Pancreas (tissue), 10 donors: ENCODE results near the gene ZBTB16. TPM values are rescaled to one million over a fixed set of nuclear protein-coding genes. Genes with fewer than 3 reads are reported as not detected.
A peak's percentile ranks its signal among the peaks of the same experiment; 100 is the strongest.

Experiments
- ATAC-seq, 4 donors: fragments of 200-7000 bp; cut with Tn5 transposase; one replicate each; pipeline versions ENCODE4 v1.8.0 to v1.9.1; 2020; ENCODE audit warnings: mild to moderate bottlenecking in 4 of 4, moderate library complexity in 4 of 4
- DNase-seq, 6 donors: peaks; one replicate each; pipeline ENCODE4 v3.0.0-alpha.2; 2020
- FAIRE-seq: peaks from 2 replicates; lab custom pipeline; 2012; peaks lifted over from hg19 to GRCh38; lab: Jason Lieb, UNC
- H3K27ac ChIP-seq, 4 donors: fragments of 200-600 bp; sonication (generic); 1 replicate in 3 of 4; 2 replicates in 1 of 4; pipeline versions ENCODE4 v1.5.0 to v1.8.0; 2020
- H3K27me3 ChIP-seq, 4 donors: fragments of 200-600 bp; one replicate each; pipeline ENCODE4 v1.8.0; 2021
- H3K36me3 ChIP-seq, 3 donors: fragments of 200-600 bp; sonication (generic) in 1 of 3; one replicate each; pipeline versions ENCODE4 v1.5.0 to v1.8.0; 2020 to 2021
- H3K4me1 ChIP-seq, 3 donors: fragments of 200-600 bp; one replicate each; pipeline ENCODE4 v1.8.0; 2021
- H3K4me3 ChIP-seq, 4 donors: fragments of 200-600 bp; sonication (generic) in 2 of 4; one replicate each; pipeline versions ENCODE4 v1.5.0 to v1.8.0; 2020 to 2021
- H3K9me3 ChIP-seq, 4 donors: fragments of 200-600 bp; one replicate each; pipeline ENCODE4 v1.8.0; 2021
- WGBS, 2 donors: extraction: QIAGEN DNeasy Blood & Tissue Kit; methylation state at CpG; one replicate each; pipeline ENCODE4 v1.1.7; 2013; 5-methylcytosine and 5-hydroxymethylcytosine counted together
- intact Hi-C, 3 donors: fragments of 100-400 bp; cut with DNase I; formaldehyde crosslinking; loops; one replicate each; pipeline versions ENCODE4 v1.11.1 to v1.14.2; 2022
- polyA plus RNA-seq, 2 donors: library from polyadenylated mRNA; stranded (reverse); fragments of 200-250 nt; gene quantifications; one replicate each; pipeline ENCODE4 v1.2.3, GENCODE V29; 2013
- total RNA-seq, 6 donors: library from RNA; stranded (reverse); fragmentation: NEBNext Ultra II Directional in 4 of 6; extraction: Animal tissue kit (Norgen Biotek cat#: 25700) in 4 of 6; gene quantifications; one replicate each; pipeline versions ENCODE4 v1.2.1 to v1.2.4, GENCODE V29; 2021 to 2023
- TF ChIP-seq, protein P1 (sequence below), 4 donors: fragments of 200-600 bp; sonication (generic) in 3 of 4; IDR thresholded peaks; one replicate each; pipeline versions ENCODE4 v1.5.0 to v1.8.0; 2021; ENCODE audit warnings: antibody characterized with exemption in 4 of 4
- donor health status: healthy with polysubstance abuse.
- donor health status: DM: no; HTN: no; CAD: no; lungs with moderate emphysema.
- donor health status: DM: no; HTN: no; CAD: no.
- donor health status: control.
- donor health status: control.
- donor health status: Bipolar disorder and iron deficiency.
- donor health status: DM: yes; HTN: yes; CAD: no.
- donor health status: DM: no; HTN: no; CAD: no.
- donor health status: DM: no; HTN: no; CAD: no.
- donor health status: DM: yes; HTN: yes; CAD: no.

Gene ZBTB16
- total and polyA plus RNA-seq, 8 donors: 8.1 to 76.4 (median 42.3) TPM

DNA sequence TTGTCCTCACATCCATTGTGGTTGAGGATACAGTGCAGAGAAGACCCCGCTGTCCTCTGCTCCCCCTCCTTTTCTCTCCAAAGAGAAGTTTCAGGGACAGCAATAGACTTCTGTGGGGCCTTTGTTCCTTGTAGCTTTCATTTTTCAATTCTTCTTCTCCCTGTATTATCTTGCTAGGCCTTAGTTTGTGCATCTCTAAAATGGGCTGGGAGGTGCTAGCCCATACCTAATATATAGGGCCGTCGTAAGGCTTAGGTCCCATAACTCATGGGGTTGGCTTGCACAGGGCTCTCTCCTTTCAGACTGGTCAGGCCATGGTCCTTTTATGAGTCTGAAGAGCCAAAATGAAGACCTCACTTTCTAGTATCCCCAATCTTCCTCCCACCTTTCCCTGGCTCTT, 33.0 kb downstream of the ZBTB16 start:
- peaks cover 0 to 2% (median under 1%) of the 10 kb centered on the region in 3 donors for H3K36me3 ChIP-seq
- peak overlapping the region in 1 of 4 donors; percentile 13 for H3K27ac ChIP-seq
- H3K4me1 ChIP-seq: peaks cover 39 to 55% (median 52%) of the 10 kb centered on the region in 3 donors
- H3K27me3 ChIP-seq: no peaks in the 10 kb centered on the region
- FAIRE-seq: no peak
- no peaks in the 10 kb centered on the region for H3K9me3 ChIP-seq
- intact Hi-C loops: no loop called here
- ATAC-seq: no peak
- no peak overlapping the region for H3K4me3 ChIP-seq
- 99% methylated on average over 3 of the region's 3 CpGs for WGBS, 2 donors
- TF ChIP-seq, protein P1, sequence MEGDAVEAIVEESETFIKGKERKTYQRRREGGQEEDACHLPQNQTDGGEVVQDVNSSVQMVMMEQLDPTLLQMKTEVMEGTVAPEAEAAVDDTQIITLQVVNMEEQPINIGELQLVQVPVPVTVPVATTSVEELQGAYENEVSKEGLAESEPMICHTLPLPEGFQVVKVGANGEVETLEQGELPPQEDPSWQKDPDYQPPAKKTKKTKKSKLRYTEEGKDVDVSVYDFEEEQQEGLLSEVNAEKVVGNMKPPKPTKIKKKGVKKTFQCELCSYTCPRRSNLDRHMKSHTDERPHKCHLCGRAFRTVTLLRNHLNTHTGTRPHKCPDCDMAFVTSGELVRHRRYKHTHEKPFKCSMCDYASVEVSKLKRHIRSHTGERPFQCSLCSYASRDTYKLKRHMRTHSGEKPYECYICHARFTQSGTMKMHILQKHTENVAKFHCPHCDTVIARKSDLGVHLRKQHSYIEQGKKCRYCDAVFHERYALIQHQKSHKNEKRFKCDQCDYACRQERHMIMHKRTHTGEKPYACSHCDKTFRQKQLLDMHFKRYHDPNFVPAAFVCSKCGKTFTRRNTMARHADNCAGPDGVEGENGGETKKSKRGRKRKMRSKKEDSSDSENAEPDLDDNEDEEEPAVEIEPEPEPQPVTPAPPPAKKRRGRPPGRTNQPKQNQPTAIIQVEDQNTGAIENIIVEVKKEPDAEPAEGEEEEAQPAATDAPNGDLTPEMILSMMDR (IDR thresholded peaks at IDR 0.05): no peak
- no peak for DNase-seq

- no peak for DNase-seq
- H3K4me3 ChIP-seq: no peak overlapping the region
- H3K9me3 ChIP-seq: no peaks in the 10 kb centered on the region
- no peak for FAIRE-seq
- peak in 3 of 4 donors; percentile 28 to 61 (median 40) for ATAC-seq
- WGBS, 2 donors: 33 to 50% methylated on average over 3 of the region's 3 CpGs
- H3K36me3 ChIP-seq: no peaks in the 10 kb centered on the region
- intact Hi-C loops: no loop called here
- H3K27me3 ChIP-seq: no peaks in the 10 kb centered on the region
- TF ChIP-seq, protein P1 (IDR thresholded peaks at IDR 0.05): no peak
- H3K4me1 ChIP-seq: peaks cover 43 to 60% (median 53%) of the 10 kb centered on the region in 3 donors
- no peak overlapping the region for H3K27ac ChIP-seq
Observed at GRCh38 chr11:114092953-114093352, 33.4 kb downstream of the ZBTB16 start.

- 92 to 94% methylated on average over 3 of the region's 3 CpGs for whole genome bisulfite sequencing, 2 donors
- FAIRE-seq: no peak
- DNase-seq: no peak
- no peaks in the 10 kb centered on the region for H3K36me3 ChIP-seq
- intact Hi-C loops: no loop called here
- H3K27me3 ChIP-seq: no peaks in the 10 kb centered on the region
- peaks cover 41 to 59% (median 55%) of the 10 kb centered on the region in 3 donors for H3K4me1 ChIP-seq
- ATAC-seq: no peak
- H3K9me3 ChIP-seq: no peaks in the 10 kb centered on the region
- H3K4me3 ChIP-seq: no peak overlapping the region
- H3K27ac ChIP-seq: no peak overlapping the region
- TF ChIP-seq, protein P1 (IDR thresholded peaks at IDR 0.05): no peak
Observed at GRCh38 chr11:114094516-114094915, 35.0 kb downstream of the ZBTB16 start.

GRCh38 chr11:114095899-114096298, 36.4 kb downstream of the ZBTB16 start:
- no peak for DNase-seq
- H3K4me1 ChIP-seq: peaks cover 47 to 67% (median 58%) of the 10 kb centered on the region in 3 donors
- ATAC-seq: no peak
- no peaks in the 10 kb centered on the region for H3K9me3 ChIP-seq
- peak overlapping the region in 1 of 4 donors; percentile 81 for H3K27ac ChIP-seq
- TF ChIP-seq, protein P1 (IDR thresholded peaks at IDR 0.05): no peak
- no peak overlapping the region for H3K4me3 ChIP-seq
- intact Hi-C loops: no loop called here
- H3K27me3 ChIP-seq: no peaks in the 10 kb centered on the region
- no peaks in the 10 kb centered on the region for H3K36me3 ChIP-seq
- WGBS, 2 donors: 16 to 18% methylated on average over 3 of the region's 3 CpGs
- FAIRE-seq: no peak

DNA sequence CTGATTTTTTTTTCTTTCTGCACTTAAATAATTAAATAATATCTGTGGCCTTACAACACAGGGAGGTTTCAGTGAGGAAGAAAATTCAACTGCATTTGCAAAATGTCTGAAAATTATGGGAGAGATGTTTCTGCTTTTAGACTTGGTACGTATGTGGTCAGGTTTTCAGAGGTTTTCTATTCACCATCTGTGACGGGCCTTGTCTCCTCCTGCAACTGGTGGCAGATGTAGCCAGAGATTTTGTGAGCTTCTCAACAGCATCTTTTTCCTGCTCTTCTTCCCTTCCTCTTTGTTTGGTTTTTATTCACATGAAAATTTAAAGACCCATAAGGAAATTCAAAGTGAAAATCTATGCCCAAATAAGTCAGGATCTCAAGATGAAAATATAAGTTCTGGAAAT, 38.3 kb downstream of the ZBTB16 start:
- Histone ChIP-seq H3K27ac (peak overlapping the region; percentile 50 to 89 (median 71)), H3K9me3 (no peaks in the 10 kb centered on the region), H3K36me3 (no peaks in the 10 kb centered on the region), H3K4me1 (peaks cover 57 to 78% (median 64%) of the 10 kb centered on the region in 3 donors), H3K4me3 (no peak overlapping the region), H3K27me3 (no peaks in the 10 kb centered on the region)
- ATAC-seq (no peak), DNase-seq (no peak), FAIRE-seq (no peak)
- intact Hi-C loops: no loop called here
- 60 to 68% methylated on average over 2 of the region's 2 CpGs for WGBS, 2 donors
- TF ChIP-seq, protein P1 (IDR thresholded peaks at IDR 0.05): no peak
